ENCODE measurements around the gene TCF7L2.

Gene TCF7L2

DNA sequence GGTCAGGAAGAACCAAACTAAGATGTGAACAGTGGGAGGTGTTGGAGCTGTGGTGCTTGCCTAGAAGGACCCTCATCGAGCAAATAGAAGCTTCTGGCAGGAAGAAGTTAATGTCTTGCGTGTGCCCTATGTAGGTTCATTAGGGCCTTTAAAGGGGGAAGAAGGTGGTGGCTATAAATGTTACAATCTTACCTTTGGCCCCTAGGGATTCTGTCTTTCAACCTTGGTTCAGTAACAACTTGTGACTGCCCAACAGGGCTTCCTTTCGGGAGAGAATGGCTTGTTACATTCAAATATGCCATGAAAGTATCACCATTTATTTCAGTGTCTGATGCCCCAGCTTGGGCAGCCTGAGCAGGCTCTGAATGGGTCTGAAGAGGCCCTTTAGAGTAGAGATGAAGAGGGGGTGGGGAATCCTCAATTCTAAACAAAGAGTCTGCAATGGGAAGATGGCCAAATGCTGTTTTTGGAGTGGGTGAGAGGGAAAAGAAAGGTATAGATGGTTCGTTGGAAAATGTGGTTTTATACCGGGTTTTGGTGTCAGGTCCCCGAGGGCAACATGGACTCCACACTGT is 108.0 kb downstream of the TCF7L2 start:
- Histone ChIP-seq H3K27me3 (replicated peaks in 2 of 5; ENCODE audit: control insufficient read depth in 4 of 5, insufficient read depth in 5 of 5, low read length in 4 of 5) (no peaks in the 10 kb centered on the region), H3K4me3 (ENCODE audit: control insufficient read depth in 1 of 7, extremely low read depth in 1 of 7, insufficient read depth in 4 of 7, low read depth in 2 of 7, low read length in 6 of 7) (no peak overlapping the region), H3K36me3 (ENCODE audit: control insufficient read depth in 4 of 4, insufficient read depth in 4 of 4, low read length in 3 of 4) (peaks cover 0 to 4% (median 0%) of the 10 kb centered on the region in 4 experiments), H3K4me1 (ENCODE audit: control extremely low read depth in 1 of 4, control insufficient read depth in 4 of 4, insufficient read depth in 4 of 4, low read length in 3 of 4) (peaks cover 9 to 30% (median 27%) of the 10 kb centered on the region in 4 experiments), H3K27ac (ENCODE audit: insufficient read depth in 1 of 2, low read depth in 1 of 2, low read length in 2 of 2, poor library complexity in 1 of 2, severe bottlenecking in 2 of 2) (no peak overlapping the region), H3K9me3 (ENCODE audit: control extremely low read depth in 1 of 5, control insufficient read depth in 4 of 5, insufficient read depth in 2 of 5, low read depth in 1 of 5, low read length in 4 of 5) (no peaks in the 10 kb centered on the region)
- POLR2A ChIA-PET = no interaction called here
- 83% methylated on average over 5 of the region's 6 CpGs for WGBS (ENCODE audit: insufficient coverage)
- CTCF ChIA-PET = interaction anchor here (1.1 kb wide), 1 partner anchor 12 kb away, joined by 3 read pairs; no protein-coding TSS in a partner anchor
- DNase-seq = no peak

DNA sequence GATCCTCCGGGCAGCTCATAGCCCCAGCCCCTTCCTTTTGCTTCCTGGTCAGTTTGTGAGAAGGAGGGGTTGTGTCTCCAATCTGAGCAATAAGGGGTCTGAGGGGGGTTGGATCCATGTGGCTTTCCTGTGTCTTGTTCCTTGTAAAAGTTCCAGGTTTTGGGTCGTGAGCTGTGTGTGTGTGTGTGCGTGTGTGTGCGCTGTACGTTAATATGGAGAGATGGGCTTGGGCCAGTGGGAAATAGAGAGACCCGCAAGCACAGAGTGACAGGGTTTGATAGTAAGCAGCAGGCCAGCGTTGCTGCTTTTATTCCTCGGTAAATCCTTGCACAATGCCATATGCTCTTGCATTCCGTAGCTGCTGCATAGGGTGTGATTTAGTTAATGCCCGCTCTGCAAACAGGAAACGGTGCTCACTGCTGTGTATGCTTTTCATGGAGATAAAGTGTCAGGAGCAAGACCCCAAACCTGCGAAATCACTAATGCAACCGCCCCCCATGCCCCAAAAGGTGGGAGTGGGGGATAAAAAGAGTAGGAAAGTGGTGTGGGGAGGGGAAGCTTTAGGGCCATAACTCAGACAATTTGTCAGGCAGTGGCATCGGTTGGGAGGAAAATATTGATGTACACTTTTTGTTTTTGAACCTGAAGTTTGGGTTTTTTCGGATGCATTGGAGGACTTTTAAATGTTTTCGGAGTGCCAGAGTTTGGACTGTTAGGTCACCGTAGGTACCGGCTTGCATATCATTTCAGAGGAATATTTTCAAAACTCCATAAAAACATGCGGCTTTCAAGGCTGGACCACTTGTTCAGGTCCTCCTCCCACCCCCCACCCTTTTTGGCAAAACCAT is 108.7 kb downstream of the TCF7L2 start:
- Histone ChIP-seq H3K27ac (ENCODE audit: insufficient read depth in 1 of 2, low read depth in 1 of 2, low read length in 2 of 2, poor library complexity in 1 of 2, severe bottlenecking in 2 of 2) (no peak overlapping the region), H3K27me3 (replicated peaks in 2 of 5; ENCODE audit: control insufficient read depth in 4 of 5, insufficient read depth in 5 of 5, low read length in 4 of 5) (no peaks in the 10 kb centered on the region), H3K9me3 (ENCODE audit: control extremely low read depth in 1 of 5, control insufficient read depth in 4 of 5, insufficient read depth in 2 of 5, low read depth in 1 of 5, low read length in 4 of 5) (no peaks in the 10 kb centered on the region), H3K4me3 (ENCODE audit: control insufficient read depth in 1 of 7, extremely low read depth in 1 of 7, insufficient read depth in 4 of 7, low read depth in 2 of 7, low read length in 6 of 7) (no peak overlapping the region), H3K4me1 (ENCODE audit: control extremely low read depth in 1 of 4, control insufficient read depth in 4 of 4, insufficient read depth in 4 of 4, low read length in 3 of 4) (peaks cover 9 to 30% (median 27%) of the 10 kb centered on the region in 4 experiments), H3K36me3 (ENCODE audit: control insufficient read depth in 4 of 4, insufficient read depth in 4 of 4, low read length in 3 of 4) (peaks cover 0 to 4% (median 0%) of the 10 kb centered on the region in 4 experiments)
- WGBS (ENCODE audit: insufficient coverage) = 81% methylated on average over 19 of the region's 19 CpGs
- ChIA-PET POLR2A (no interaction called here), CTCF (interaction anchor here (1.1 kb wide), 1 partner anchor 12 kb away, joined by 3 read pairs; no protein-coding TSS in a partner anchor)
- no peak for DNase-seq

DNA sequence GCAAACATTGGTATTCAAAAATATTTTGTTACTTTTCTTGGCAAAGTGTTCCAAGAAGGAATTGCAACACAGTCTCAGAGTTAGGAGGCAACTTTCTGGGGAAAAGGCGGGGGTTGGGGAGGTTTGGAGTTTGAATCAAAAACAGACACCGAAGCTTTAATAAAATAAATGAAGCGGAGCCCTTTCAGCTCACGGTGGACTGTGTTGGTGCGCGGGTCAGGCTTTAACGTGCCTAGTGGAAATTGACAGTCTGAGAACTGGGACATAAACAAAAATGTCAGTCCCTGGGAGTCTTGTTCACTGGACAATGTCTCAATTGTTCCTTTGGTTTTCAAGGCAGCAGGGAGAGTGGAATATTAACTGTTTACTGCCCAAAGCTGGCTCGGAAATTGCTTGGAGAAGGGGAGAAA is 109.3 kb downstream of the TCF7L2 start:
- DNase-seq = no peak
- WGBS (ENCODE audit: insufficient coverage) = 95% methylated on average over 7 of the region's 8 CpGs
- Histone ChIP-seq H3K9me3 (ENCODE audit: control extremely low read depth in 1 of 5, control insufficient read depth in 4 of 5, insufficient read depth in 2 of 5, low read depth in 1 of 5, low read length in 4 of 5) (no peaks in the 10 kb centered on the region), H3K27me3 (replicated peaks in 2 of 5; ENCODE audit: control insufficient read depth in 4 of 5, insufficient read depth in 5 of 5, low read length in 4 of 5) (no peaks in the 10 kb centered on the region), H3K4me3 (ENCODE audit: control insufficient read depth in 1 of 7, extremely low read depth in 1 of 7, insufficient read depth in 4 of 7, low read depth in 2 of 7, low read length in 6 of 7) (no peak overlapping the region), H3K4me1 (ENCODE audit: control extremely low read depth in 1 of 4, control insufficient read depth in 4 of 4, insufficient read depth in 4 of 4, low read length in 3 of 4) (peaks cover 9 to 30% (median 27%) of the 10 kb centered on the region in 4 experiments), H3K27ac (ENCODE audit: insufficient read depth in 1 of 2, low read depth in 1 of 2, low read length in 2 of 2, poor library complexity in 1 of 2, severe bottlenecking in 2 of 2) (no peak overlapping the region), H3K36me3 (ENCODE audit: control insufficient read depth in 4 of 4, insufficient read depth in 4 of 4, low read length in 3 of 4) (peaks cover 0 to 4% (median 0%) of the 10 kb centered on the region in 4 experiments)
- CTCF ChIA-PET = no interaction called here
- POLR2A ChIA-PET = no interaction called here

DNA sequence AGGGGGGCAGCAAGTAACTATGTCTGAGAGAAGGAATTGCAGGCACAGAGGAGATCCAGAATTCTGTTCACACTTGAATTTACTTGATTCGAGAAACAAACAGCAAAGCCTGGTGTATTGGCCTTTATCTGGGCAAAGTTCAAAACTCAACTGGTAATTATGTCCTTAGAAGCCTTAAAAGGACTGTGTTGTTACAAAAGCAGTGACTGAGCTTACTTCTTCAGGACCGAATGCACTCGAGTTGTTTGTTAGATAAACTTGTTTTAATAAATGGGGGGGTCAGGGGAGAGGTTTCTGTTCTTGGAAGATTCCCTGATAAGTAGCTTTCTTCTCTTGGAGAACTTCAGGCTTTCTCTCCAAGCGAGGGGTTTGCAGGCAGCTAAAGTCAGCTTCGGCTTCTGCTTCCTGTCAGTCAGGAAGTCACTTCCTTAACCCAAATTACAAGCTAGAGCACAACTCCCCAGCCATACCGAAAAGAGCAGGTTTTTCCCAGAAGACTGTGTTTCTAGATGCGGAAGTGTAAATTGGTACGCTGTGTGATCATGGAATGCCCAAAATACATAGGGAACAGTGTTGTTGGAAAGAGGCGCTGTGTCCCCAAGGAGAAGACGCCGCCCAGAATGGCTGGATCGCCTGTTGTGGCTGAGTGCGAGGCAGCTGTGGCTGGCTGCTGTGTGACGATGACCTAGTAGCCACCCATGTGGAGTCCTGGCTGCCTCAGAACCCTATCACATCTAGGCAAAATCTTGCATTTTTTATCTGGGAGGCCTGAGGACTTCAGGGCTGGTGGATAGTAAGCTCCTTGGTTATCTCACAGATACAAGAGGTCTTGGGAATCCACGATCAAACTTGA is 110.4 kb downstream of the TCF7L2 start:
- H3K27me3 ChIP-seq (replicated peaks in 2 of 5; ENCODE audit: control insufficient read depth in 4 of 5, insufficient read depth in 5 of 5, low read length in 4 of 5) = no peaks in the 10 kb centered on the region
- peaks cover 0 to 4% (median under 1%) of the 10 kb centered on the region in 4 experiments for H3K36me3 ChIP-seq (ENCODE audit: control insufficient read depth in 4 of 4, insufficient read depth in 4 of 4, low read length in 3 of 4)
- peaks cover 9 to 30% (median 27%) of the 10 kb centered on the region in 4 experiments for H3K4me1 ChIP-seq (ENCODE audit: control extremely low read depth in 1 of 4, control insufficient read depth in 4 of 4, insufficient read depth in 4 of 4, low read length in 3 of 4)
- H3K4me3 ChIP-seq (ENCODE audit: control insufficient read depth in 1 of 7, extremely low read depth in 1 of 7, insufficient read depth in 4 of 7, low read depth in 2 of 7, low read length in 6 of 7) = peak overlapping the region in 3 of 7 experiments; percentile 39 to 42 (median 40)
- peak in 2 of 3 donors; percentile 47 to 56 for DNase-seq
- WGBS (ENCODE audit: insufficient coverage) = 50% methylated on average over 13 of the region's 15 CpGs
- no peaks in the 10 kb centered on the region for H3K9me3 ChIP-seq (ENCODE audit: control extremely low read depth in 1 of 5, control insufficient read depth in 4 of 5, insufficient read depth in 2 of 5, low read depth in 1 of 5, low read length in 4 of 5)
- peak overlapping the region in 1 of 2 experiments; percentile 49 for H3K27ac ChIP-seq (ENCODE audit: insufficient read depth in 1 of 2, low read depth in 1 of 2, low read length in 2 of 2, poor library complexity in 1 of 2, severe bottlenecking in 2 of 2)
- ChIA-PET POLR2A (no interaction called here), CTCF (interaction anchor here (1.8 kb wide), 1 partner anchor 8 kb away, joined by 5 read pairs; no protein-coding TSS in a partner anchor)

DNA sequence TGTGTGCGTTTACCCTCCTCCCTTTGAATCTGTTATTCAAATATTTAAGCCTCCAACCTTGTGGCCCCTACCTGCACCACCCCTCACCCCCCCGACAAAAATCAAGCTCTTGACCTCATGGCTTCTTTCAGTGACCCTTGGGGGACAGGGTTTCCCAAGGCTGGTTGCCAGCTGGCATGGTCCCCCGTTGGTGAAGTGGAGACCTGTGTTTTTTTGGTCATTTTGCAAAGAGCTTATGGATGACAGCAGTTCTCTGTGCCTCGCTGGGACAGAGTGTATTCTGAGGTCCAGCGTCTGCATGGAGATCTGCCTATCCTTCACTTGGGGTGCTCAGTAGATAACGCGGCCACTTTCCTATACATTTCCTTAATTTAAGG is 111.0 kb downstream of the TCF7L2 start:
- Histone ChIP-seq H3K4me3 (ENCODE audit: control insufficient read depth in 1 of 7, extremely low read depth in 1 of 7, insufficient read depth in 4 of 7, low read depth in 2 of 7, low read length in 6 of 7) (no peak overlapping the region), H3K27me3 (replicated peaks in 2 of 5; ENCODE audit: control insufficient read depth in 4 of 5, insufficient read depth in 5 of 5, low read length in 4 of 5) (no peaks in the 10 kb centered on the region), H3K36me3 (ENCODE audit: control insufficient read depth in 4 of 4, insufficient read depth in 4 of 4, low read length in 3 of 4) (peaks cover 0 to 4% (median under 1%) of the 10 kb centered on the region in 4 experiments), H3K4me1 (ENCODE audit: control extremely low read depth in 1 of 4, control insufficient read depth in 4 of 4, insufficient read depth in 4 of 4, low read length in 3 of 4) (peaks cover 9 to 30% (median 27%) of the 10 kb centered on the region in 4 experiments), H3K27ac (ENCODE audit: insufficient read depth in 1 of 2, low read depth in 1 of 2, low read length in 2 of 2, poor library complexity in 1 of 2, severe bottlenecking in 2 of 2) (peak overlapping the region in 1 of 2 experiments; percentile 35), H3K9me3 (ENCODE audit: control extremely low read depth in 1 of 5, control insufficient read depth in 4 of 5, insufficient read depth in 2 of 5, low read depth in 1 of 5, low read length in 4 of 5) (no peaks in the 10 kb centered on the region)
- ChIA-PET POLR2A (no interaction called here), CTCF (interaction anchor here (1.8 kb wide), 1 partner anchor 9 kb away, joined by 5 read pairs; no protein-coding TSS in a partner anchor)
- no peak for DNase-seq
- 99% methylated on average over 6 of the region's 7 CpGs for WGBS (ENCODE audit: insufficient coverage)

DNA sequence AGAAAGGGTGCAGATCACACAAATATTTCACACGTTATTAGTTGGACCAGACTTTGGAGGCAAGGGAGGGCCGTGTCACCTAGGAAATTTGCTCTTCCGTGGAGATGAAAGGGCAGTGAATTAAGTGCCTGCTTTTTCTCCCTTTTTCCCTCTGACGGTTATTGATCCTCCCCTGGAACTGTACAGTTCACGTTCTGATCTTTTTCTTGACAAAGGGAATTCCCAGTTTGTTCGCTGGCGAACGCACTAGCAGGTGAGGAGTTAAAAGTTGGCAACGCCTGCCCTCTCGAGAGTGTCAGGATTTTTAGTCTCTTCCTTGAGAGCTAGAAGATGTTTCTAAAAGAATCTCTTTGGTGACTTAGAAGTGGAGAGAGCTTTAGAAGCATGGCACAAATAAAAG is 111.5 kb downstream of the TCF7L2 start:
- WGBS (ENCODE audit: insufficient coverage) = 97% methylated on average over 8 of the region's 10 CpGs
- Histone ChIP-seq H3K4me1 (ENCODE audit: control extremely low read depth in 1 of 4, control insufficient read depth in 4 of 4, insufficient read depth in 4 of 4, low read length in 3 of 4) (peaks cover 9 to 30% (median 27%) of the 10 kb centered on the region in 4 experiments), H3K27ac (ENCODE audit: insufficient read depth in 1 of 2, low read depth in 1 of 2, low read length in 2 of 2, poor library complexity in 1 of 2, severe bottlenecking in 2 of 2) (no peak overlapping the region)

More for the DNA sequence above, 111.5 kb downstream of the TCF7L2 start:
- CTCF ChIA-PET = interaction anchor here (1.8 kb wide), 1 partner anchor 9 kb away, joined by 5 read pairs; no protein-coding TSS in a partner anchor
- H3K9me3 ChIP-seq (ENCODE audit: control extremely low read depth in 1 of 5, control insufficient read depth in 4 of 5, insufficient read depth in 2 of 5, low read depth in 1 of 5, low read length in 4 of 5) = no peaks in the 10 kb centered on the region
- no peaks in the 10 kb centered on the region for H3K27me3 ChIP-seq (replicated peaks in 2 of 5; ENCODE audit: control insufficient read depth in 4 of 5, insufficient read depth in 5 of 5, low read length in 4 of 5)
- no peak overlapping the region for H3K4me3 ChIP-seq (ENCODE audit: control insufficient read depth in 1 of 7, extremely low read depth in 1 of 7, insufficient read depth in 4 of 7, low read depth in 2 of 7, low read length in 6 of 7)
- POLR2A ChIA-PET = no interaction called here
- DNase-seq = no peak
- H3K36me3 ChIP-seq (ENCODE audit: control insufficient read depth in 4 of 4, insufficient read depth in 4 of 4, low read length in 3 of 4) = peaks cover 0 to 4% (median under 1%) of the 10 kb centered on the region in 4 experiments

Data from common myeloid progenitor, CD34-positive (primary cell).